Epithelial cell of esophagus (primary cell): Measurements from ENCODE around the gene L3MBTL4.

Experiments
- DNase-seq: peaks from one replicate; pipeline ENCODE4 v3.0.0; 2010; ENCODE audit warnings: low read depth
- H3K4me3 ChIP-seq: 2 replicates; pipeline ENCODE4 v1.5.1; 2011; ENCODE audit warnings: mild to moderate bottlenecking, low read length, control low read depth
- TF ChIP-seq, protein P1 (sequence below): IDR thresholded peaks from 2 replicates; pipeline ENCODE4 v1.5.1; 2011; ENCODE audit warnings: low read depth, mild to moderate bottlenecking, low read length, control low read depth, inconsistent platforms; ENCODE audit not compliant: insufficient read depth; ENCODE audit errors: missing control alignments

L3MBTL4 gene

DNA sequence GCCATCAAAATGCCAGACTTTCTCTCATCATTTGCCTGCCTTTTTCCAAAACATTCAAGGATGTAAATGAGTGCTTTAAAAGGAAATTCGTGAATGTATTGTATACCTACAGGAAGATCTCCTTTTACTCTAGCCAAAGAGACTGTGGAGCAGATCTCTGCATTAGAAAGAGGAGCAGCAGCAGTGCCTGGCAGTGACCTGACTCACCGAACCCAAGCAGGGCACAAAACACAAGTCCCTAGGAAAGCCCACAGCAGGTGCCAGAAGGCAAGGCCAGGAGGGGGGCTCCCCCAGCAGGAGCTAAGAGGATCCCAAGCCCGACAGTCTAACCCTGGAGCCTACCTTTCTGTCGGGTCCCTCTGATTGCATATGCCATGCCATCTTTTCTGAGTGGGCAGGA is 47.9 kb downstream of the L3MBTL4 start:
- TF ChIP-seq, protein P1, sequence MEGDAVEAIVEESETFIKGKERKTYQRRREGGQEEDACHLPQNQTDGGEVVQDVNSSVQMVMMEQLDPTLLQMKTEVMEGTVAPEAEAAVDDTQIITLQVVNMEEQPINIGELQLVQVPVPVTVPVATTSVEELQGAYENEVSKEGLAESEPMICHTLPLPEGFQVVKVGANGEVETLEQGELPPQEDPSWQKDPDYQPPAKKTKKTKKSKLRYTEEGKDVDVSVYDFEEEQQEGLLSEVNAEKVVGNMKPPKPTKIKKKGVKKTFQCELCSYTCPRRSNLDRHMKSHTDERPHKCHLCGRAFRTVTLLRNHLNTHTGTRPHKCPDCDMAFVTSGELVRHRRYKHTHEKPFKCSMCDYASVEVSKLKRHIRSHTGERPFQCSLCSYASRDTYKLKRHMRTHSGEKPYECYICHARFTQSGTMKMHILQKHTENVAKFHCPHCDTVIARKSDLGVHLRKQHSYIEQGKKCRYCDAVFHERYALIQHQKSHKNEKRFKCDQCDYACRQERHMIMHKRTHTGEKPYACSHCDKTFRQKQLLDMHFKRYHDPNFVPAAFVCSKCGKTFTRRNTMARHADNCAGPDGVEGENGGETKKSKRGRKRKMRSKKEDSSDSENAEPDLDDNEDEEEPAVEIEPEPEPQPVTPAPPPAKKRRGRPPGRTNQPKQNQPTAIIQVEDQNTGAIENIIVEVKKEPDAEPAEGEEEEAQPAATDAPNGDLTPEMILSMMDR = no peak
- H3K4me3 ChIP-seq = no peak overlapping the region
- no peak for DNase-seq

GRCh38 chr18:6365385-6365784 is 49.3 kb downstream of the L3MBTL4 start:
- DNase-seq = no peak
- H3K4me3 ChIP-seq = no peak overlapping the region
- TF ChIP-seq, protein P1 = no peak

GRCh38 chr18:6363216-6363615 is 51.5 kb downstream of the L3MBTL4 start:
- DNase-seq = no peak
- H3K4me3 ChIP-seq = no peak overlapping the region
- TF ChIP-seq, protein P1 = no peak

- DNase-seq = no peak
- TF ChIP-seq, protein P1 = no peak
- H3K4me3 ChIP-seq = no peak overlapping the region
Observed at GRCh38 chr18:6362559-6363129, 52.1 kb downstream of the L3MBTL4 start.

GRCh38 chr18:6357668-6358067 is 57.0 kb downstream of the L3MBTL4 start:
- no peak overlapping the region for H3K4me3 ChIP-seq
- no peak for DNase-seq
- TF ChIP-seq, protein P1 = no peak

GRCh38 chr18:6355789-6356589 is 58.7 kb downstream of the L3MBTL4 start:
- no peak overlapping the region for H3K4me3 ChIP-seq
- TF ChIP-seq, protein P1 = no peak
- DNase-seq = peak; percentile 14

- DNase-seq = no peak
- H3K4me3 ChIP-seq = no peak overlapping the region
- TF ChIP-seq, protein P1 = no peak
Observed at GRCh38 chr18:6352275-6352674, 62.4 kb downstream of the L3MBTL4 start.
